ENCODE measurements around the gene LAMB4. TPM values are rescaled to one million over a fixed set of nuclear protein-coding genes. Genes with fewer than 3 reads are reported as not detected.

Gene LAMB4
- total RNA-seq, 2 experiments from 2014 or later: not detected

DNA sequence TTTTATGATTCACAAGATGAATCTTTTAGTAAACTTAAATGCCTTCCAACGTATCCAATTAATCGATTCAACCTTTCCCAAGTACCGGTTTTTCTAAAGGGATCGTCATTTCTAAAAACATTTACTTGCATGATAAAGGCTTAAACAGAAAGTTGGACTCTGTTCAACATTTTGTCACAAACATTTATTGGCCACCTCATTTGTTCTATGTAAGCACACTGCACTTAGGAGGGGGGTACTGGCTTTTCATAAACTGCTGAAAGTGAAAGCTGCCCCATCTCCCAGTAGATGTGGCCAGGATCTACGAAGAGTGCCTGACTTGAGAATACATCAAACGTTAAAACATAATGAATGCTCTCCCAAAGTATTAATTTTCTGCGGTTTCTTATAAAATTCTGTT lies 37.3 kb upstream of the LAMB4 start:
- no peaks in the 10 kb centered on the region for H3K27me3 Mint-ChIP-seq
- H3K4me3 Mint-ChIP-seq: no peak overlapping the region
- no peaks in the 10 kb centered on the region for H3K36me3 Mint-ChIP-seq (ENCODE audit: low read depth)
- CTCF ChIA-PET: interaction anchor here (1.6 kb wide), 1 partner anchor 22 kb away, joined by 5 read pairs; no protein-coding TSS in a partner anchor
- intact Hi-C loops (cut with micrococcal nuclease): no loop called here
- H3K4me1 Mint-ChIP-seq (ENCODE audit: low read depth): no peaks in the 10 kb centered on the region
- POLR2A ChIA-PET: interaction anchor here (0.6 kb wide), 1 partner anchor 91 kb away, joined by 3 read pairs; no protein-coding TSS in a partner anchor
- ATAC-seq: no peak
- no peak for TF ChIP-seq CTCF (IDR thresholded peaks at IDR 0.05)
- DNase-seq: no peak
- no peak overlapping the region for H3K27ac Mint-ChIP-seq
- no peaks in the 10 kb centered on the region for H3K9me3 Mint-ChIP-seq

GRCh38 chr7:108166687-108167086 lies 36.5 kb upstream of the LAMB4 start:
- Mint-ChIP-seq H3K27ac (no peak overlapping the region), H3K9me3 (no peaks in the 10 kb centered on the region), H3K27me3 (no peaks in the 10 kb centered on the region), H3K4me3 (no peak overlapping the region), H3K4me1 (ENCODE audit: low read depth) (no peaks in the 10 kb centered on the region), H3K36me3 (ENCODE audit: low read depth) (no peaks in the 10 kb centered on the region)
- no peak for DNase-seq
- ChIA-PET CTCF (interaction anchor here (1.6 kb wide), 1 partner anchor 21 kb away, joined by 5 read pairs; no protein-coding TSS in a partner anchor), POLR2A (no interaction called here)
- no peak for ATAC-seq
- intact Hi-C loops (cut with micrococcal nuclease): no loop called here
- TF ChIP-seq CTCF (IDR thresholded peaks at IDR 0.05): no peak

- Mint-ChIP-seq H3K4me1 (ENCODE audit: low read depth) (no peaks in the 10 kb centered on the region), H3K27ac (no peak overlapping the region), H3K4me3 (no peak overlapping the region), H3K36me3 (ENCODE audit: low read depth) (no peaks in the 10 kb centered on the region), H3K9me3 (no peaks in the 10 kb centered on the region), H3K27me3 (no peaks in the 10 kb centered on the region)
- no peak for ATAC-seq
- intact Hi-C loops (cut with micrococcal nuclease): no loop called here
- CTCF ChIA-PET: interaction anchor here (1.4 kb wide), 1 partner anchor 20 kb away, joined by 3 read pairs; no protein-coding TSS in a partner anchor
- TF ChIP-seq CTCF (IDR thresholded peaks at IDR 0.05): no peak
- POLR2A ChIA-PET: no interaction called here
- DNase-seq: no peak
Measured at GRCh38 chr7:108165723-108166122, 35.6 kb upstream of the LAMB4 start.

DNA sequence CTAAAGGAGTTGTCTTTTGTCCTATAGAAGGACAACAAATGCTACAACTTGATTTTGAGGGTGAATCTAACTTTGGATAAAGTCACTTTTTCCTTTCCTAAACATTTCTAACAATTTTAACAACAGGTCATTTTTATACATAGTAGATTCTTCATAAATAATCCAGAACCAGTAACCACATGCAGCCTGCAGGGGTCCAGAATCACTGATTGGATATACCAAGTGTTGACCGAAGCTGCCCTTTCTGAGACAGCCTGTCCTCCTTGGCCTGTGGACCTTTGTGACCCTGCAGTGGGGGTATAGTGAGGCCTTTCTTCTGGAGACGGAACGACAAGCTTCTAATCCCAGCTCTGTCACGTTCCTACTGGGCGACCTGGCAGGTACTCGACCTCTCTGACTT lies 34.8 kb upstream of the LAMB4 start:
- intact Hi-C loops (cut with micrococcal nuclease): no loop called here
- Mint-ChIP-seq H3K4me3 (no peak overlapping the region), H3K36me3 (ENCODE audit: low read depth) (no peaks in the 10 kb centered on the region), H3K4me1 (ENCODE audit: low read depth) (no peaks in the 10 kb centered on the region), H3K27me3 (no peaks in the 10 kb centered on the region), H3K27ac (no peak overlapping the region), H3K9me3 (no peaks in the 10 kb centered on the region)
- no peak for TF ChIP-seq CTCF (IDR thresholded peaks at IDR 0.05)
- CTCF ChIA-PET: interaction anchor here (1.4 kb wide), 1 partner anchor 19 kb away, joined by 3 read pairs; no protein-coding TSS in a partner anchor
- ATAC-seq (no peak), DNase-seq (no peak)
- POLR2A ChIA-PET: interaction anchor here (0.6 kb wide), 1 partner anchor 11 kb away, joined by 3 read pairs; no protein-coding TSS in a partner anchor

GRCh38 chr7:108164342-108164741 lies 34.2 kb upstream of the LAMB4 start:
- H3K36me3 Mint-ChIP-seq (ENCODE audit: low read depth): no peaks in the 10 kb centered on the region
- no peak for ATAC-seq
- H3K4me3 Mint-ChIP-seq: no peak overlapping the region
- H3K27ac Mint-ChIP-seq: no peak overlapping the region
- TF ChIP-seq CTCF (IDR thresholded peaks at IDR 0.05): no peak
- no peaks in the 10 kb centered on the region for H3K27me3 Mint-ChIP-seq
- H3K4me1 Mint-ChIP-seq (ENCODE audit: low read depth): no peaks in the 10 kb centered on the region
- H3K9me3 Mint-ChIP-seq: no peaks in the 10 kb centered on the region
- CTCF ChIA-PET: interaction anchor here (1.4 kb wide), 1 partner anchor 18 kb away, joined by 3 read pairs; no protein-coding TSS in a partner anchor
- POLR2A ChIA-PET: no interaction called here
- no peak for DNase-seq
- intact Hi-C loops (cut with micrococcal nuclease): no loop called here
